HepG2 (cell line): ENCODE data around the gene KRTAP5-2. TPM values are rescaled to one million over a fixed set of nuclear protein-coding genes. Genes with fewer than 3 reads are reported as not detected.
A peak's percentile ranks its signal among the peaks of the same experiment; 100 is the strongest.

Experiments
- ATAC-seq: fragments of 200-7000 bp; cut with Tn5 transposase; 3 replicates; pipeline ENCODE4 v1.9.1; 2020; ENCODE audit warnings: mild to moderate bottlenecking, moderate library complexity
- BruUV-seq: library from RNA; stranded (reverse); fragments of 400-500 nt; replicated peaks from 2 replicates; lab custom pipeline; 2021; lab: Mats Ljungman, UMichigan
- CTCF ChIA-PET: fragments of 300-600 bp; formaldehyde crosslinking; extraction: SDS; loops from one replicate; lab custom pipeline; 2021; ENCODE audit warnings: low total read pairs, inconsistent platforms, low intra/inter-chr PET ratio; lab: Yijun Ruan, JAX
- POLR2A ChIA-PET: fragments of 350-600 bp; sonication (Branson Sonifier 250); formaldehyde crosslinking; loops from one replicate; lab custom pipeline; 2020; ENCODE audit warnings: antibody characterized with exemption, inconsistent platforms; lab: Yijun Ruan, JAX
- DNase-seq: peaks from one replicate; pipeline ENCODE4 v3.0.0-alpha.2; 2015; ENCODE audit warnings: low spot score
- FAIRE-seq: peaks from 3 replicates; lab custom pipeline; 2011; peaks lifted over from hg19 to GRCh38; lab: Jason Lieb, UNC
- H2AFZ ChIP-seq: one replicate; pipeline ENCODE4 v1.6.1; 2011; ENCODE audit warnings: low read length, inconsistent platforms
- H3K27ac ChIP-seq: fragments of 300-600 bp; 3 replicates; pipeline ENCODE4 v1.8.0; 2011; ENCODE audit warnings: mixed run types, mild to moderate bottlenecking, mixed read lengths, low read length, inconsistent platforms; ENCODE audit not compliant: insufficient read depth; ENCODE audit errors: extremely low read length
- H3K27me3 ChIP-seq, 2 experiments: fragments of 200-600 bp in 1 of 2; 2 replicates in 1 of 2; 3 replicates in 1 of 2; pipeline versions ENCODE4 v1.6.0 to v1.8.0; 2011; ENCODE audit warnings: low read length in 2 of 2, mild to moderate bottlenecking in 2 of 2, moderate library complexity in 2 of 2, inconsistent platforms in 1 of 2; ENCODE audit not compliant: insufficient read depth in 2 of 2, control insufficient read depth in 1 of 2
- H3K36me3 ChIP-seq, 2 experiments: fragments of 200-600 bp in 1 of 2; replicated peaks in 1 of 2; 2 replicates in 1 of 2; 3 replicates in 1 of 2; pipeline versions ENCODE4 v1.5.1 to v1.8.0; 2011; ENCODE audit warnings: low read length in 2 of 2, inconsistent platforms in 1 of 2; ENCODE audit not compliant: insufficient read depth in 2 of 2, control insufficient read depth in 1 of 2
- H3K4me1 ChIP-seq: 2 replicates; pipeline ENCODE4 v1.5.1; 2012; ENCODE audit warnings: low read length, inconsistent platforms; ENCODE audit not compliant: insufficient read depth
- H3K4me2 ChIP-seq: 2 replicates; pipeline ENCODE4 v1.6.0; 2011; ENCODE audit warnings: low read depth, low read length, inconsistent platforms
- H3K4me3 ChIP-seq, 3 experiments: fragments of 200-600 bp in 1 of 3; sonication (generic), shearing (Covaris generic) in 1 of 3; replicated peaks in 1 of 3; 2 replicates each; pipeline ENCODE4 v1.5.1; 2011 to 2016; ENCODE audit warnings: low read length in 3 of 3, inconsistent platforms in 2 of 3, low read depth in 2 of 3, mild to moderate bottlenecking in 2 of 3, control low read depth in 1 of 3, mixed read lengths in 1 of 3; ENCODE audit not compliant: insufficient read depth in 1 of 3
- H3K79me2 ChIP-seq: one replicate; pipeline ENCODE4 v1.6.1; 2011; ENCODE audit warnings: low read length, inconsistent platforms; ENCODE audit not compliant: insufficient read depth
- H3K9ac ChIP-seq: 2 replicates; pipeline ENCODE4 v1.6.0; 2011; ENCODE audit warnings: mild to moderate bottlenecking, low read depth, low read length, inconsistent platforms; ENCODE audit not compliant: insufficient read depth
- H3K9me3 ChIP-seq: 2 replicates; pipeline ENCODE4 v1.5.1; 2012; ENCODE audit warnings: mild to moderate bottlenecking, low read length
- H4K20me1 ChIP-seq: 2 replicates; pipeline ENCODE4 v1.6.0; 2011; ENCODE audit warnings: inconsistent platforms, mild to moderate bottlenecking, low read length, moderate library complexity; ENCODE audit not compliant: insufficient read depth
- ASH2L ChIP-seq: fragments of 300-600, 200-600 bp; sonication (generic); IDR thresholded peaks from 2 replicates; pipeline ENCODE4 v1.7.0; 2017; ENCODE audit warnings: low read depth, mild to moderate bottlenecking, moderate library complexity, mixed read lengths, low read length; ENCODE audit not compliant: insufficient read length
- EZH2 ChIP-seq: conservative IDR thresholded peaks from 2 replicates; pipeline ENCODE4 v1.6.1; 2012; ENCODE audit warnings: mild to moderate bottlenecking, low read depth, low read length, moderate library complexity
- GTF2F1 ChIP-seq: fragments of 150-350 bp; IDR thresholded peaks from 2 replicates; pipeline ENCODE4 v1.6.1; 2014; ENCODE audit warnings: low read length
- KDM1A ChIP-seq: IDR thresholded peaks from 2 replicates; pipeline ENCODE4 v1.6.1; 2016; ENCODE audit warnings: missing compliant biosample characterization
- KMT2B ChIP-seq: IDR thresholded peaks from 2 replicates; pipeline ENCODE4 v1.6.1; 2016; ENCODE audit warnings: missing genetic modification reagents, missing compliant biosample characterization
- MLLT10 ChIP-seq: sonication (generic); formaldehyde crosslinking; IDR thresholded peaks from 2 replicates; pipeline ENCODE4 v1.4.0; 2020; ENCODE audit warnings: missing genetic modification reagents
- NFKBIZ ChIP-seq: IDR thresholded peaks from 2 replicates; pipeline ENCODE4 v1.6.1; 2018; ENCODE audit warnings: missing genetic modification reagents, missing compliant biosample characterization
- NFYC ChIP-seq: IDR thresholded peaks from 2 replicates; pipeline ENCODE4 v1.6.1; 2016; ENCODE audit warnings: missing genetic modification reagents, missing compliant biosample characterization
- NR1H2 ChIP-seq: sonication (generic); formaldehyde crosslinking; IDR thresholded peaks from 2 replicates; pipeline ENCODE4 v1.8.1; 2022; ENCODE audit warnings: low read depth, missing genetic modification reagents, borderline replicate concordance
- RAD21 ChIP-seq: fragments of 450-650 bp; formaldehyde crosslinking; IDR thresholded peaks from 2 replicates; pipeline ENCODE4 v1.5.0; 2020; ENCODE audit warnings: mild to moderate bottlenecking
- RCOR2 ChIP-seq: IDR thresholded peaks from 2 replicates; pipeline ENCODE4 v1.6.1; 2016; ENCODE audit warnings: missing biosample characterization, missing genetic modification reagents
- SIN3A ChIP-seq: IDR thresholded peaks from 2 replicates; pipeline ENCODE4 v1.6.1; 2011; ENCODE audit warnings: low read depth, mild to moderate bottlenecking, control low read depth, low read length, borderline replicate concordance
- SMAD3 ChIP-seq: sonication (generic); formaldehyde crosslinking; IDR thresholded peaks from 2 replicates; pipeline ENCODE4 v1.4.0; 2020; ENCODE audit warnings: missing genetic modification reagents
- WIZ ChIP-seq: sonication (generic); formaldehyde crosslinking; IDR thresholded peaks from 2 replicates; pipeline ENCODE4 v1.5.1; 2020; ENCODE audit warnings: mild to moderate bottlenecking, missing genetic modification reagents
- ZBTB21 ChIP-seq: sonication (generic); formaldehyde crosslinking; IDR thresholded peaks from 2 replicates; pipeline ENCODE4 v1.4.0; 2020; ENCODE audit warnings: missing genetic modification reagents
- ZNF124 ChIP-seq: sonication (generic); formaldehyde crosslinking; IDR thresholded peaks from 2 replicates; pipeline ENCODE4 v1.4.0; 2020; ENCODE audit warnings: missing genetic modification reagents
- ZNF724P ChIP-seq: sonication (generic); formaldehyde crosslinking; IDR thresholded peaks from 2 replicates; pipeline ENCODE4 v1.8.0; 2022; ENCODE audit warnings: missing genetic modification reagents, borderline replicate concordance
- WGBS: methylation state at CpG from one replicate; pipeline ENCODE4 v1.1.6; 2017; ENCODE audit warnings: low lambda C conversion rate; 5-methylcytosine and 5-hydroxymethylcytosine counted together
- in situ Hi-C: cut with HindIII; loops from 2 replicates; pipeline ENCODE4 v1.10.0; 2017; ENCODE audit warnings: low pct_unique_long_range_greater_than_20kb; ENCODE audit not compliant: extremely low pct_ligation_motif_present
- intact Hi-C: fragments of 100-400 bp; cut with micrococcal nuclease; formaldehyde crosslinking; loops from one replicate; pipeline ENCODE4 v1.10.0; 2022; ENCODE audit not compliant: unreplicated experiment
- polyA plus RNA-seq, 8 experiments: library from polyadenylated mRNA; depleted of rRNA in 3 of 8; stranded (reverse) in 7 of 8; unstranded in 1 of 8; fragments of >200 nt; fragmentation: Illumina TruSeq in 4 of 8; extraction: Trizol in 4 of 8; gene quantifications; 2 replicates each; pipeline versions ENCODE4 v1.2.1 to v1.2.3, GENCODE V29; 2011 to 2016; ENCODE audit warnings: low read depth in 4 of 8, missing spikeins in 1 of 8, mixed read lengths in 1 of 8; ENCODE audit not compliant: insufficient read depth in 1 of 8
- total RNA-seq, 5 experiments: library from RNA; depleted of rRNA; stranded (reverse); fragments of >200 nt; fragmentation: Illumina TruSeq; extraction: Trizol; gene quantifications; 2 replicates each; pipeline ENCODE4 v1.2.3, GENCODE V29; 2016; ENCODE audit warnings: low read depth in 1 of 5

KRTAP5-2 gene
- total and polyA plus RNA-seq, 2 of the 13 experiments (the other 11 are each of a cell fraction or from before 2014, with no cell fraction given) = not detected

GRCh38 chr11:1630271-1630670 is 32.2 kb upstream of the KRTAP5-2 start:
- in situ Hi-C loops = no loop called here
- no TSS peak for BruUV-seq
- Histone ChIP-seq H3K4me1 (no peaks in the 10 kb centered on the region), H2AFZ (no peak overlapping the region), H3K4me2 (no peak overlapping the region), H3K9ac (no peak overlapping the region), H3K9me3 (no peaks in the 10 kb centered on the region), H4K20me1 (no peaks in the 10 kb centered on the region), H3K27ac (no peak overlapping the region), H3K79me2 (no peaks in the 10 kb centered on the region), H3K4me3 (no peak overlapping the region), H3K36me3 (no peaks in the 10 kb centered on the region), H3K27me3 (peaks cover 14 to 71% of the 10 kb centered on the region in 2 experiments)
- DNase-seq = no peak
- no peak for FAIRE-seq
- ChIA-PET POLR2A (no interaction called here), CTCF (no interaction called here)
- no peak for TF ChIP-seq GTF2F1
- TF ChIP-seq WIZ (CRISPR knock-in tag) = no peak
- TF ChIP-seq ZNF724P (CRISPR knock-in tag) = no peak
- no peak for TF ChIP-seq ZBTB21 (CRISPR knock-in tag)
- no peak for TF ChIP-seq ASH2L
- TF ChIP-seq SMAD3 (CRISPR knock-in tag) = no peak
- no peak for TF ChIP-seq NFKBIZ (CRISPR knock-in tag)
- TF ChIP-seq SIN3A = no peak
- ATAC-seq = no peak
- WGBS = no CpG with 5 or more reads among the region's 2 CpGs
- intact Hi-C loops = no loop called here

GRCh38 chr11:1629326-1630185 is 31.5 kb upstream of the KRTAP5-2 start, which contains the start of gene KRTAP5-5:
Gene KRTAP5-5, plus strand, starts transcription at chr11:1629775. Its CDS starts 66 bp downstream, at chr11:1629841.
- Histone ChIP-seq H3K4me2 (no peak within 1 kb of the TSS), H3K79me2 (no peaks in the 10 kb centered on the region), H3K36me3 (no peaks in the 10 kb centered on the region), H3K27ac (no peak within 1 kb of the TSS), H2AFZ (no peak within 1 kb of the TSS), H3K4me3 (no peak within 1 kb of the TSS), H3K4me1 (no peaks in the 10 kb centered on the region), H3K27me3 (peaks cover 14 to 78% of the 10 kb centered on the region in 2 experiments), H4K20me1 (no peaks in the 10 kb centered on the region), H3K9ac (no peak within 1 kb of the TSS), H3K9me3 (no peaks in the 10 kb centered on the region)
- FAIRE-seq = no peak
- TF ChIP-seq RAD21 (CRISPR knock-in tag) (no peak), KMT2B (CRISPR knock-in tag) (no peak), ZNF124 (CRISPR knock-in tag) (no peak), NR1H2 (no peak), KDM1A (CRISPR knock-in tag) (no peak), RCOR2 (no peak), MLLT10 (CRISPR knock-in tag) (no peak), NFYC (CRISPR knock-in tag) (no peak), EZH2 (peak; percentile 11; the same call in 1 of the 2 replicates)
- BruUV-seq = no TSS peak
- CTCF ChIA-PET = interaction anchor here (1.3 to 2.6 kb wide), 3 partner anchors 34 to 527 kb away, joined by 3 to 13 read pairs (median 6); no protein-coding TSS in a partner anchor
- in situ Hi-C loops = no loop called here
- no peak for DNase-seq
- POLR2A ChIA-PET = no interaction called here
- no peak; the same call in 2 of the 3 replicates for ATAC-seq
- intact Hi-C loops = loop anchor here (5.0 kb wide), 1 partner anchor 82 kb away; no protein-coding TSS in a partner anchor
- WGBS = 29% methylated on average over 7 of the region's 26 CpGs
